Esophagus squamous epithelium (tissue), 5 donors: Measurements from ENCODE around the gene ZBTB2. TPM values are rescaled to one million over a fixed set of nuclear protein-coding genes. Genes with fewer than 3 reads are reported as not detected.

Source experiments
- DNase-seq: peaks from one replicate; lab custom pipeline; 2025; lab: John Stamatoyannopoulos, UW
- H3K27ac ChIP-seq, 4 donors: fragments of 200-600 bp; sonication (generic); one replicate each; pipeline ENCODE4 v1.5.1; 2016 to 2019; ENCODE audit warnings: mild to moderate bottlenecking in 1 of 4
- H3K27me3 ChIP-seq, 4 donors: fragments of 200-600 bp; sonication (generic); 1 replicate in 3 of 4; 2 replicates in 1 of 4; pipeline versions ENCODE4 v1.5.1 to v1.6.0; 2017 to 2021; ENCODE audit warnings: antibody characterized with exemption in 1 of 4
- H3K36me3 ChIP-seq, 3 donors: fragments of 200-600 bp; sonication (generic); one replicate each; pipeline ENCODE4 v1.5.1; 2016 to 2019
- H3K4me1 ChIP-seq, 3 donors: fragments of 200-600 bp; sonication (generic); one replicate each; pipeline ENCODE4 v1.5.1; 2017 to 2019
- H3K4me3 ChIP-seq, 4 donors: fragments of 200-600 bp; sonication (generic); 1 replicate in 3 of 4; 2 replicates in 1 of 4; pipeline ENCODE4 v1.5.1; 2016 to 2019; ENCODE audit warnings: mild to moderate bottlenecking in 2 of 4, moderate library complexity in 1 of 4
- H3K9me3 ChIP-seq, 3 donors: fragments of 200-600 bp; sonication (generic); one replicate each; pipeline ENCODE4 v1.5.1; 2016 to 2019
- POLR2A ChIP-seq, 4 donors: fragments of 450-650 bp; IDR thresholded peaks; one replicate each; pipeline ENCODE4 v1.6.1; 2017; ENCODE audit warnings: antibody characterized with exemption in 4 of 4, mild to moderate bottlenecking in 4 of 4, moderate library complexity in 3 of 4
- WGBS, 2 donors: methylation state at CpG; one replicate each; pipeline ENCODE4 v1.1.5; 2018; 5-methylcytosine and 5-hydroxymethylcytosine counted together
- intact Hi-C: fragments of 100-400 bp; cut with DNase I; formaldehyde crosslinking; loops from one replicate; pipeline ENCODE4 v1.15.0; 2022
- total RNA-seq, 4 donors: library from RNA; depleted of rRNA; stranded (reverse); fragments of >200 nt; gene quantifications; one replicate each; pipeline ENCODE4 v1.1.0, GENCODE V29; 2016
- TF ChIP-seq, protein P1 (sequence below), 6 experiments: fragments of 450-650 bp in 4 of 6; fragments of 200-600 bp in 2 of 6; sonication (generic) in 2 of 6; IDR thresholded peaks; one replicate each; pipeline ENCODE4 v1.5.1; 2016 to 2019; ENCODE audit warnings: antibody characterized with exemption in 6 of 6, mild to moderate bottlenecking in 4 of 6, moderate library complexity in 4 of 6
- donor health status: DM: yes; HTN: yes; CAD: no.

Gene ZBTB2
- total RNA-seq, 4 donors from 2014 or later = 4.2 to 11.3 (median 7.4) TPM

GRCh38 chr6:151436802-151437201 lies 45.4 kb upstream of the ZBTB2 start:
- no peak for DNase-seq
- Histone ChIP-seq H3K36me3 (peaks cover 0 to 21% (median 0%) of the 10 kb centered on the region in 3 donors), H3K9me3 (no peaks in the 10 kb centered on the region), H3K4me3 (no peak overlapping the region), H3K4me1 (peaks cover 0 to 33% (median 10%) of the 10 kb centered on the region in 3 donors), H3K27ac (peak overlapping the region in 1 of 4 donors; percentile 9), H3K27me3 (no peaks in the 10 kb centered on the region)
- no peak for TF ChIP-seq POLR2A (IDR thresholded peaks at IDR 0.05)
- TF ChIP-seq, protein P1, sequence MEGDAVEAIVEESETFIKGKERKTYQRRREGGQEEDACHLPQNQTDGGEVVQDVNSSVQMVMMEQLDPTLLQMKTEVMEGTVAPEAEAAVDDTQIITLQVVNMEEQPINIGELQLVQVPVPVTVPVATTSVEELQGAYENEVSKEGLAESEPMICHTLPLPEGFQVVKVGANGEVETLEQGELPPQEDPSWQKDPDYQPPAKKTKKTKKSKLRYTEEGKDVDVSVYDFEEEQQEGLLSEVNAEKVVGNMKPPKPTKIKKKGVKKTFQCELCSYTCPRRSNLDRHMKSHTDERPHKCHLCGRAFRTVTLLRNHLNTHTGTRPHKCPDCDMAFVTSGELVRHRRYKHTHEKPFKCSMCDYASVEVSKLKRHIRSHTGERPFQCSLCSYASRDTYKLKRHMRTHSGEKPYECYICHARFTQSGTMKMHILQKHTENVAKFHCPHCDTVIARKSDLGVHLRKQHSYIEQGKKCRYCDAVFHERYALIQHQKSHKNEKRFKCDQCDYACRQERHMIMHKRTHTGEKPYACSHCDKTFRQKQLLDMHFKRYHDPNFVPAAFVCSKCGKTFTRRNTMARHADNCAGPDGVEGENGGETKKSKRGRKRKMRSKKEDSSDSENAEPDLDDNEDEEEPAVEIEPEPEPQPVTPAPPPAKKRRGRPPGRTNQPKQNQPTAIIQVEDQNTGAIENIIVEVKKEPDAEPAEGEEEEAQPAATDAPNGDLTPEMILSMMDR (IDR thresholded peaks at IDR 0.05) = no peak
- intact Hi-C loops = no loop called here

- H3K9me3 ChIP-seq = no peaks in the 10 kb centered on the region
- no peak for DNase-seq
- peak overlapping the region in 1 of 4 donors; percentile 9 for H3K27ac ChIP-seq
- H3K4me3 ChIP-seq = no peak overlapping the region
- WGBS, 2 donors = 56 to 65% methylated on average over 2 to 3 of the region's 3 CpGs
- peaks cover 0 to 26% (median 2%) of the 10 kb centered on the region in 3 donors for H3K36me3 ChIP-seq
- H3K4me1 ChIP-seq = peaks cover 0 to 31% (median 10%) of the 10 kb centered on the region in 3 donors
- intact Hi-C loops = no loop called here
- no peaks in the 10 kb centered on the region for H3K27me3 ChIP-seq
- TF ChIP-seq POLR2A (IDR thresholded peaks at IDR 0.05) = no peak
- TF ChIP-seq, protein P1 (IDR thresholded peaks at IDR 0.05) = no peak
These were observed 44.9 kb upstream of the ZBTB2 start for GRCh38 chr6:151436300-151436699.

GRCh38 chr6:151434369-151434768 lies 43.0 kb upstream of the ZBTB2 start:
- peaks cover 0 to 22% (median 10%) of the 10 kb centered on the region in 3 donors for H3K4me1 ChIP-seq
- DNase-seq = no peak
- H3K4me3 ChIP-seq = no peak overlapping the region
- no peak overlapping the region for H3K27ac ChIP-seq
- intact Hi-C loops = no loop called here
- peaks cover 0 to 45% (median 5%) of the 10 kb centered on the region in 3 donors for H3K36me3 ChIP-seq
- WGBS, 2 donors = 28% methylated on average over 2 of the region's 2 CpGs
- H3K9me3 ChIP-seq = no peaks in the 10 kb centered on the region
- no peaks in the 10 kb centered on the region for H3K27me3 ChIP-seq
- TF ChIP-seq POLR2A (IDR thresholded peaks at IDR 0.05) = no peak
- TF ChIP-seq, protein P1 (IDR thresholded peaks at IDR 0.05) = no peak

DNA sequence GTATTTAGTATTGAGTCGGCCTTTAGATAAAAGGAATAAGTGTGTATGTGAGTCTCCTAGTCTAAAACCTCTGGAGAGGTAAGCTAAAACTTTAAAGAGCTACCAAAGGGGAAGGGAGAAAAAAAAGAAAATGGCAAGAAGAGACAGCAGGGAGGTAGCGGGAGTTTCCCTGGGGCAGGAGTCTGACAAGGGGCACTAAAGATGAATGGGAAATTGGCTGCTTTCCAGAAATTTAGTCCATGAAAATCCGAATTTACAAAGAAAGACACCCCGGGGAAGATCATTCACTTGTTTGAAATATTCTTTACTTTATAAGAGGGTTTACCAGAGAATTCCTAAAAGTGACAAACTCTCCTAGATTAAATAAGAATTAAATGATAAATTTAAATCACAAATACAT lies 41.3 kb upstream of the ZBTB2 start:
- peaks cover 0 to 15% (median 8%) of the 10 kb centered on the region in 3 donors for H3K4me1 ChIP-seq
- intact Hi-C loops = no loop called here
- no peaks in the 10 kb centered on the region for H3K27me3 ChIP-seq
- no peak overlapping the region for H3K4me3 ChIP-seq
- H3K27ac ChIP-seq = no peak overlapping the region
- peaks cover 0 to 63% (median 5%) of the 10 kb centered on the region in 3 donors for H3K36me3 ChIP-seq
- H3K9me3 ChIP-seq = no peaks in the 10 kb centered on the region
- no peak for DNase-seq
- WGBS, 2 donors = 61 to 78% methylated on average over 4 of the region's 4 CpGs
- TF ChIP-seq POLR2A (IDR thresholded peaks at IDR 0.05) = no peak
- TF ChIP-seq, protein P1 (IDR thresholded peaks at IDR 0.05) = no peak

- TF ChIP-seq, protein P1 (IDR thresholded peaks at IDR 0.05) = no peak
- no peak for TF ChIP-seq POLR2A (IDR thresholded peaks at IDR 0.05)
- Histone ChIP-seq H3K27ac (no peak overlapping the region), H3K27me3 (no peaks in the 10 kb centered on the region), H3K4me1 (peaks cover 0 to 2% (median 0%) of the 10 kb centered on the region in 3 donors), H3K9me3 (no peaks in the 10 kb centered on the region), H3K36me3 (peaks cover 0 to 76% (median 5%) of the 10 kb centered on the region in 3 donors), H3K4me3 (no peak overlapping the region)
- intact Hi-C loops = no loop called here
- WGBS, 2 donors = 92 to 98% methylated on average over 3 of the region's 3 CpGs
- no peak for DNase-seq
These were observed 40.0 kb upstream of the ZBTB2 start for GRCh38 chr6:151431337-151431736.
